Omental fat pad (tissue), 4 donors: ENCODE data around the gene MAPK1IP1L. TPM values are rescaled to one million over a fixed set of nuclear protein-coding genes. Genes with fewer than 3 reads are reported as not detected.

ENCODE experiments used
- ATAC-seq: fragments of 150-250 bp; one replicate; pipeline ENCODE4 v1.9.1; 2016; ENCODE audit warnings: mild to moderate bottlenecking, moderate library complexity; ENCODE audit not compliant: low FRiP score
- DNase-seq: peaks from one replicate; pipeline ENCODE4 v3.0.0-alpha.2; 2019; ENCODE audit warnings: low spot score
- CTCF ChIP-seq, 3 donors: fragments of 450-650 bp; IDR thresholded peaks; one replicate each; pipeline ENCODE4 v1.5.1; 2016 to 2017; ENCODE audit warnings: antibody characterized with exemption in 3 of 3, mild to moderate bottlenecking in 3 of 3, moderate library complexity in 2 of 3
- total RNA-seq, 4 donors: library from RNA; depleted of rRNA; stranded (reverse); fragments of >200 nt; gene quantifications; one replicate each; pipeline ENCODE4 v1.1.0, GENCODE V29; 2016

The MAPK1IP1L gene
- total RNA-seq, 4 donors from 2014 or later, result 32.5 to 81.3 (median 68.8) TPM

GRCh38 chr14:55045087-55045486 is 6.4 kb upstream of the MAPK1IP1L start:
- no peak for TF ChIP-seq CTCF (IDR thresholded peaks at IDR 0.05)
- DNase-seq, result no peak
- no peak for ATAC-seq

DNA sequence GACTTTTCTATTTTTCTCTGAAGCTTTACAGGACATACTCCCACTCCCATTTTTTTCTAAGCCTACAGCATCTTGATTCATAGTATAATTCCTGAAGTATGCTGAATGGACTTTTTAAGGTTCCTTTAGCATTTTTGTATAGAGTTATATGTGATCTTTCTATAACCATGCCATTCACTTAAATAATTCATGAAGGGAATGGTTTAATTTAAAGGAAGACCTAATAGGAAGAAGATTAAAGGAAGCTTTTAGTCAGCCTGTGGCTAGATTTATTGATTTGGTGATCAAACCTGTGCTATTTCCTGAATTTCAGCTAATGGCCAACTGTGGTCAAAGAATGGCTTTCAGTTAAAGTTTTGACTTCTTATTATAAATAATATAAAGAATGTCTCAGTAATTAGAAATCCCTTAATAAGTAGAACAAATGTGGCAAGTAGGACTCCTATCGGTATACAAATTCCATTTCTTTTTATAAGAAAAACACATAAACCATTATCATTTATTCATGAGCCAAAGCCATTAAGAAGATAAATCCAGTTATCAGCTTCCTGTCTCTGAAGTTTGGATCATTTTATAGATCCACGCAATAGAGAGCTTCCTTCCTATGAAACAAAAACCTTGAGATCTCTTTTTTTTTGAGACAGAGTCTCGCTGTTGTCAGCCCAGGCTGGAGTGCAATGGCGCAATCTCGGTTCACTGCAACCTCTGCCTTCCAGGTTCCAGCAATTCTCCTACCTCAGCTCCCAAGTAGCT is 4.0 kb upstream of the MAPK1IP1L start:
- DNase-seq (no peak), ATAC-seq (no peak)
- TF ChIP-seq CTCF (IDR thresholded peaks at IDR 0.05), result no peak

- ATAC-seq, result no peak
- no peak for DNase-seq
- no peak for TF ChIP-seq CTCF (IDR thresholded peaks at IDR 0.05)
Measured at GRCh38 chr14:55048900-55049436, 2.5 kb upstream of the MAPK1IP1L start.

DNA sequence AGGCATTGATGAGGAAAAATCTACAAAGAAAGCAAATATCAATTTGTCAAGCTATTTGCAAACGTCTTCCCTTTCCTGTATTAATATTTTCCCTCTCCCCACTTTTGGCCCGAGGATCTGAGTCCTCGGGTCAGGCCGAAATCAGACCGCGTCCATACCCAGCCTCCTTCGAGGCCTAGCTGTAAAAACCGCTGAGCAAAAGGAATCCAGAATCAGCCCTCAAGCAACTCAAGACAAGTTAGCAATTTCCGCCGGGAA is 353 bp upstream of the MAPK1IP1L start:
- ATAC-seq (no peak), DNase-seq (no peak)
- no peak for TF ChIP-seq CTCF (IDR thresholded peaks at IDR 0.05)

- DNase-seq (no peak), ATAC-seq (peak; percentile 15)
- no peak for TF ChIP-seq CTCF (IDR thresholded peaks at IDR 0.05)
Measured at GRCh38 chr14:55052269-55052930, 953 bp downstream of the MAPK1IP1L start.

DNA sequence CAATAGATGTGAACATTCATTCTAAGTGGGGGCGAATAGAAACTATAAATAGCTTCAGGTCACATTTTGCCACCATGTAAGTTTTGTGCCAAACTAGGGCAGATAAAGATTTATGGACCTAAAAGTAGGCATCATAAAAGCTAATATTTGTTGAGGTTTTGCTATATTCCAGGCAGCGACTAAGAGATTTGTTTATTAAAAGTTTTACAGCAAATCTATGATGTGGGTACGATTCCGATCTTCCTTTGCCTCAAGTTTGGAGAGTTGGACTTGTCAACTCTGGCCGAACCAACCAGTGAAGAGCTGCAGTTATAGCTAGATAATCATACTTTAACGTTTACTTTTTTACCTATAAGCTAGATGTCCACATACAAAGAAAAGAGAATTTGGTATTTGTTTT is 1.6 kb downstream of the MAPK1IP1L start:
- ATAC-seq (no peak), DNase-seq (no peak)
- TF ChIP-seq CTCF (IDR thresholded peaks at IDR 0.05), result no peak

- DNase-seq, result no peak
- TF ChIP-seq CTCF (IDR thresholded peaks at IDR 0.05), result no peak
- ATAC-seq, result no peak
Measured at GRCh38 chr14:55053500-55053899, 2.1 kb downstream of the MAPK1IP1L start.
